HepG2 (cell line): ENCODE measurements around the gene PDE4D. TPM values are rescaled to one million over a fixed set of nuclear protein-coding genes. Genes with fewer than 3 reads are reported as not detected.

Experiments used
- ATAC-seq: fragments of 200-7000 bp; cut with Tn5 transposase; 3 replicates; pipeline ENCODE4 v1.9.1; 2020; ENCODE audit warnings: mild to moderate bottlenecking, moderate library complexity
- BruUV-seq: library from RNA; stranded (reverse); fragments of 400-500 nt; replicated peaks from 2 replicates; lab custom pipeline; 2021; lab: Mats Ljungman, UMichigan
- CTCF ChIA-PET: fragments of 300-600 bp; formaldehyde crosslinking; extraction: SDS; loops from one replicate; lab custom pipeline; 2021; ENCODE audit warnings: low total read pairs, inconsistent platforms, low intra/inter-chr PET ratio; lab: Yijun Ruan, JAX
- POLR2A ChIA-PET: fragments of 350-600 bp; sonication (Branson Sonifier 250); formaldehyde crosslinking; loops from one replicate; lab custom pipeline; 2020; ENCODE audit warnings: antibody characterized with exemption, inconsistent platforms; lab: Yijun Ruan, JAX
- DNase-seq: peaks from one replicate; pipeline ENCODE4 v3.0.0-alpha.2; 2015; ENCODE audit warnings: low spot score
- FAIRE-seq: peaks from 3 replicates; lab custom pipeline; 2011; peaks lifted over from hg19 to GRCh38; lab: Jason Lieb, UNC
- H2AFZ ChIP-seq: one replicate; pipeline ENCODE4 v1.6.1; 2011; ENCODE audit warnings: low read length, inconsistent platforms
- H3K27ac ChIP-seq: fragments of 300-600 bp; 3 replicates; pipeline ENCODE4 v1.8.0; 2011; ENCODE audit warnings: mixed run types, mild to moderate bottlenecking, mixed read lengths, low read length, inconsistent platforms; ENCODE audit not compliant: insufficient read depth; ENCODE audit errors: extremely low read length
- H3K27me3 ChIP-seq, 2 experiments: fragments of 200-600 bp in 1 of 2; 2 replicates in 1 of 2; 3 replicates in 1 of 2; pipeline versions ENCODE4 v1.6.0 to v1.8.0; 2011; ENCODE audit warnings: low read length in 2 of 2, mild to moderate bottlenecking in 2 of 2, moderate library complexity in 2 of 2, inconsistent platforms in 1 of 2; ENCODE audit not compliant: insufficient read depth in 2 of 2, control insufficient read depth in 1 of 2
- H3K36me3 ChIP-seq, 2 experiments: fragments of 200-600 bp in 1 of 2; replicated peaks in 1 of 2; 2 replicates in 1 of 2; 3 replicates in 1 of 2; pipeline versions ENCODE4 v1.5.1 to v1.8.0; 2011; ENCODE audit warnings: low read length in 2 of 2, inconsistent platforms in 1 of 2; ENCODE audit not compliant: insufficient read depth in 2 of 2, control insufficient read depth in 1 of 2
- H3K4me1 ChIP-seq: 2 replicates; pipeline ENCODE4 v1.5.1; 2012; ENCODE audit warnings: low read length, inconsistent platforms; ENCODE audit not compliant: insufficient read depth
- H3K4me2 ChIP-seq: 2 replicates; pipeline ENCODE4 v1.6.0; 2011; ENCODE audit warnings: low read depth, low read length, inconsistent platforms
- H3K4me3 ChIP-seq, 3 experiments: fragments of 200-600 bp in 1 of 3; sonication (generic), shearing (Covaris generic) in 1 of 3; replicated peaks in 1 of 3; 2 replicates each; pipeline ENCODE4 v1.5.1; 2011 to 2016; ENCODE audit warnings: low read length in 3 of 3, inconsistent platforms in 2 of 3, low read depth in 2 of 3, mild to moderate bottlenecking in 2 of 3, control low read depth in 1 of 3, mixed read lengths in 1 of 3; ENCODE audit not compliant: insufficient read depth in 1 of 3
- H3K79me2 ChIP-seq: one replicate; pipeline ENCODE4 v1.6.1; 2011; ENCODE audit warnings: low read length, inconsistent platforms; ENCODE audit not compliant: insufficient read depth
- H3K9ac ChIP-seq: 2 replicates; pipeline ENCODE4 v1.6.0; 2011; ENCODE audit warnings: mild to moderate bottlenecking, low read depth, low read length, inconsistent platforms; ENCODE audit not compliant: insufficient read depth
- H3K9me3 ChIP-seq: 2 replicates; pipeline ENCODE4 v1.5.1; 2012; ENCODE audit warnings: mild to moderate bottlenecking, low read length
- H4K20me1 ChIP-seq: 2 replicates; pipeline ENCODE4 v1.6.0; 2011; ENCODE audit warnings: inconsistent platforms, mild to moderate bottlenecking, low read length, moderate library complexity; ENCODE audit not compliant: insufficient read depth
- HMGA1 ChIP-seq: sonication (generic); formaldehyde crosslinking; conservative IDR thresholded peaks from 2 replicates; pipeline ENCODE4 v1.4.0; 2020; ENCODE audit warnings: missing genetic modification reagents
- KLF6 ChIP-seq: IDR thresholded peaks from 2 replicates; pipeline ENCODE4 v1.8.0; 2016; ENCODE audit warnings: missing biosample characterization, missing genetic modification reagents
- TFAP4 ChIP-seq: sonication (generic); IDR thresholded peaks from 2 replicates; pipeline ENCODE4 v1.6.1; 2016; ENCODE audit warnings: low read depth, borderline replicate concordance
- TRAFD1 ChIP-seq: sonication (generic); formaldehyde crosslinking; IDR thresholded peaks from 2 replicates; pipeline ENCODE4 v1.5.1; 2020; ENCODE audit warnings: missing genetic modification reagents, mild to moderate bottlenecking, borderline replicate concordance
- ZHX2 ChIP-seq, 2 experiments: sonication (generic) in 1 of 2; formaldehyde crosslinking in 1 of 2; IDR thresholded peaks; 2 replicates each; pipeline versions ENCODE4 v1.6.1 to v1.9.0; 2014 to 2022; ENCODE audit warnings: antibody characterized with exemption in 1 of 2, borderline replicate concordance in 1 of 2, inconsistent platforms in 1 of 2, low read depth in 1 of 2, missing genetic modification reagents in 1 of 2
- ZNF282 ChIP-seq: fragments of 450-650 bp; IDR thresholded peaks from 2 replicates; pipeline ENCODE4 v1.6.1; 2018; ENCODE audit not compliant: partially characterized antibody
- ZNF510 ChIP-seq: sonication (generic); formaldehyde crosslinking; IDR thresholded peaks from 2 replicates; pipeline ENCODE4 v1.4.0; 2020; ENCODE audit warnings: low read depth, mild to moderate bottlenecking, missing genetic modification reagents
- ZNF512 ChIP-seq: sonication (generic); formaldehyde crosslinking; IDR thresholded peaks from 2 replicates; pipeline ENCODE4 v1.4.0; 2020; ENCODE audit warnings: mild to moderate bottlenecking, missing genetic modification reagents
- ZXDC ChIP-seq: sonication (generic); formaldehyde crosslinking; IDR thresholded peaks from 2 replicates; pipeline ENCODE4 v1.5.0; 2020; ENCODE audit warnings: mild to moderate bottlenecking, missing genetic modification reagents
- WGBS: methylation state at CpG from one replicate; pipeline ENCODE4 v1.1.6; 2017; ENCODE audit warnings: low lambda C conversion rate; 5-methylcytosine and 5-hydroxymethylcytosine counted together
- in situ Hi-C: cut with HindIII; loops from 2 replicates; pipeline ENCODE4 v1.10.0; 2017; ENCODE audit warnings: low pct_unique_long_range_greater_than_20kb; ENCODE audit not compliant: extremely low pct_ligation_motif_present
- intact Hi-C: fragments of 100-400 bp; cut with micrococcal nuclease; formaldehyde crosslinking; loops from one replicate; pipeline ENCODE4 v1.10.0; 2022; ENCODE audit not compliant: unreplicated experiment
- polyA plus RNA-seq, 8 experiments: library from polyadenylated mRNA; depleted of rRNA in 3 of 8; stranded (reverse) in 7 of 8; unstranded in 1 of 8; fragments of >200 nt; fragmentation: Illumina TruSeq in 4 of 8; extraction: Trizol in 4 of 8; gene quantifications; 2 replicates each; pipeline versions ENCODE4 v1.2.1 to v1.2.3, GENCODE V29; 2011 to 2016; ENCODE audit warnings: low read depth in 4 of 8, missing spikeins in 1 of 8, mixed read lengths in 1 of 8; ENCODE audit not compliant: insufficient read depth in 1 of 8
- total RNA-seq, 5 experiments: library from RNA; depleted of rRNA; stranded (reverse); fragments of >200 nt; fragmentation: Illumina TruSeq; extraction: Trizol; gene quantifications; 2 replicates each; pipeline ENCODE4 v1.2.3, GENCODE V29; 2016; ENCODE audit warnings: low read depth in 1 of 5

Gene PDE4D
- total and polyA plus RNA-seq, 2 of the 13 experiments (the other 11 are each of a cell fraction or from before 2014, with no cell fraction given) = 7.0 to 12.2 TPM

- no peak for TF ChIP-seq ZNF512 (CRISPR knock-in tag)
- TF ChIP-seq ZXDC (CRISPR knock-in tag) = no peak
- TF ChIP-seq TFAP4 = no peak
These were observed 310.8 kb downstream of the PDE4D start (continued) for GRCh38 chr5:59582746-59583145.

GRCh38 chr5:59579824-59580167, 313.7 kb downstream of the PDE4D start:
- no peak for DNase-seq
- ChIA-PET POLR2A (no interaction called here), CTCF (no interaction called here)
- Histone ChIP-seq H3K9ac (no peak overlapping the region), H4K20me1 (no peaks in the 10 kb centered on the region), H3K27me3 (no peaks in the 10 kb centered on the region), H3K79me2 (no peaks in the 10 kb centered on the region), H2AFZ (no peak overlapping the region), H3K27ac (no peak overlapping the region), H3K9me3 (no peaks in the 10 kb centered on the region), H3K4me3 (no peak overlapping the region), H3K4me2 (no peak overlapping the region), H3K36me3 (no peaks in the 10 kb centered on the region), H3K4me1 (0 out of 2 replicates have a peak, but pooled peaks cover 8% of the 10 kb centered on the region)
- no TSS peak for BruUV-seq
- no peak for FAIRE-seq
- no peak for ATAC-seq
- 17% methylated on average over 1 of the region's 1 CpG for WGBS
- intact Hi-C loops (no loop called here), in situ Hi-C loops (no loop called here)
- no peak for TF ChIP-seq HMGA1 (CRISPR knock-in tag)
- no peak for TF ChIP-seq ZNF510 (CRISPR knock-in tag)
- TF ChIP-seq KLF6 = no peak
- no peak for TF ChIP-seq ZHX2 (IDR thresholded peaks at IDR 0.05; ENCODE audit: low read depth)
- no peak for TF ChIP-seq ZHX2 (CRISPR knock-in tag; IDR thresholded peaks at IDR 0.05; ENCODE audit: borderline replicate concordance)
- no peak for TF ChIP-seq ZNF282
- no peak for TF ChIP-seq TRAFD1 (CRISPR knock-in tag)
